GM21529 (cell line): ENCODE data around the gene CYP4F8.

Experiments
- ATAC-seq: cut with Tn5 transposase; IDR thresholded peaks from one replicate; pipeline ENCODE4 v1.9.1; 2021; ENCODE audit not compliant: unreplicated experiment

Gene CYP4F8

DNA sequence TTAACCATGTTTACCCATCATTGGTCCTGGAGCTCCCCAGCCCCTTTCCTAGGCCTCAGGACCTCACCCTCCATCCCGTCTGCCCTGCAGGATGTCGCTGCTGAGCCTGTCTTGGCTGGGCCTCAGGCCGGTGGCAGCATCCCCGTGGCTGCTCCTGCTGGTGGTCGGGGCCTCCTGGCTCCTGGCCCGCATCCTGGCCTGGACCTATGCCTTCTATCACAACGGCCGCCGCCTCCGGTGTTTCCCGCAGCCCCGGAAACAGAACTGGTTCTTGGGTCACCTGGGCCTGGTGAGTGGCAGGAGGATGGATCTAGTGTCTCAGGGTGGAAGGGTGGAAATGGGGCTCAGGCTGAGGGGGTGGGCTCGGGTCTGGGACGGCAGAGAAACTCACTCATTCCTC, 508 bp downstream of the CYP4F8 start:
- no peak for ATAC-seq

- no peak for ATAC-seq
Observed at GRCh38 chr19:15616183-15616582, 1.2 kb downstream of the CYP4F8 start.

DNA sequence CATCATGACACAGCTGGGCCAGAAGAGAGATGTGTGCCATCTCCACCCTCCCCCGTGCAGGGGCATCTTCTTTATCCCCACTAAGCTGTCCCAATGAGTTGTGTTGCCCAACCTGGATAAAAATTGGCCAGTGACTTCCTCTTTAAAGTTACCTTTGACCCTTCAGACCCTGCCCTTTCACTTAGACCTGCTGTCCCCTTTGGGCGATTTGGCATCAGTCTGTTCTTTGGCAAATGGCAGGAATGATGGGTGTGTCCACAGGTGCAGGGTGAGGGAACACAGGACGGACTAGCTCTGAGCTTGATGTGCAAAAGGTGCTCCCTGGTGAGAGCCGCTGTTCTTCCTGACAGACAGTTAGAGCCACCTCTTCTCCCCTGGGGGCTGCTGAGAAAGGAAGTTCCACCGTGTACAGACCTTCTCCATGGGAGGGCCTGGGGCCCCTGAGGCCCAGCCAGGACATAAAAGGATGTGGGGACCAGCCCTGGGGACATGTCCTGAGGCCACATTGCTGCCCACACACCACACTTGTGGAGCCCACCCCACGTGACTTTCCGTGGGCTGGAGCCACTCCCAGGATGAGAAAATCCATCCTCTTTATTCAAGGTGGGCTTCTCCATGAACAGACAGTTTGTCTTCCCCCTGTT, 1.7 kb downstream of the CYP4F8 start:
- ATAC-seq: no peak

- ATAC-seq: no peak
Observed at GRCh38 chr19:15618321-15618720, 3.3 kb downstream of the CYP4F8 start.

DNA sequence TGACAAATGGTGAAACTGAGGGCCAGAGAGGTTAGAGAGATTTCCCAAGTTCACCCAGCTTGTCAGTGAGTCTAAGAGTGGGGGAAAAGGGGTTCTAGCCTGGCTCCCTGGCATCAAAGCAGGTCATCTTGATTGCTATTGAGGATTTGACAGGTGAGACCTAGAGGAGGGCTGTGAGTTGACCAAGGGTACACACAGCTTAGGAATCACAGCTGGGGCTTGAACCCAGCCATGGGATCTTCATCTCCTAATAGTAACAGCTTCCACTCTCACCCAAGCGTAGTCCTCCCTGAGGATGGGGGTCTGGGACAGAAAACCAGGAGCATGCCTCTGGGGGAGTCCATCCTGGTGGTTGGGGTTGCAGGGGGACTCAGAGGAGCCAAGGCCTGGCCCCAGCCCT, 6.8 kb downstream of the CYP4F8 start:
- no peak for ATAC-seq

DNA sequence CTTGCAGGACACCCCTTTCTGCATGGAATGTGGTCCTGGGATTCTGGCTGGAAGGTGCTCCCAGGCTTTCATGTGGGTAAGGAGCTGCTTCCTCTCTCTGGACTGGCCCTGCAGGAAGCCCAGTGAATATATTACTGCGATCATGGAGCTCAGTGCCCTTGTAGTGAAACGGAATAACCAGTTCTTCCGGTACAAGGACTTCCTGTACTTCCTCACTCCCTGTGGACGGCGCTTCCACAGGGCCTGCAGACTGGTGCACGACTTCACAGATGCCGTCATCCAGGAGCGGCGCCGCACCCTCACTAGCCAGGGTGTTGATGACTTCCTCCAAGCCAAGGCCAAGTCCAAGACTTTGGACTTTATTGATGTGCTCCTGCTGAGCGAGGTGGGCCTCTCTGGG, 8.0 kb downstream of the CYP4F8 start:
- no peak for ATAC-seq

GRCh38 chr19:15623711-15624318, 8.8 kb downstream of the CYP4F8 start:
- ATAC-seq: no peak

DNA sequence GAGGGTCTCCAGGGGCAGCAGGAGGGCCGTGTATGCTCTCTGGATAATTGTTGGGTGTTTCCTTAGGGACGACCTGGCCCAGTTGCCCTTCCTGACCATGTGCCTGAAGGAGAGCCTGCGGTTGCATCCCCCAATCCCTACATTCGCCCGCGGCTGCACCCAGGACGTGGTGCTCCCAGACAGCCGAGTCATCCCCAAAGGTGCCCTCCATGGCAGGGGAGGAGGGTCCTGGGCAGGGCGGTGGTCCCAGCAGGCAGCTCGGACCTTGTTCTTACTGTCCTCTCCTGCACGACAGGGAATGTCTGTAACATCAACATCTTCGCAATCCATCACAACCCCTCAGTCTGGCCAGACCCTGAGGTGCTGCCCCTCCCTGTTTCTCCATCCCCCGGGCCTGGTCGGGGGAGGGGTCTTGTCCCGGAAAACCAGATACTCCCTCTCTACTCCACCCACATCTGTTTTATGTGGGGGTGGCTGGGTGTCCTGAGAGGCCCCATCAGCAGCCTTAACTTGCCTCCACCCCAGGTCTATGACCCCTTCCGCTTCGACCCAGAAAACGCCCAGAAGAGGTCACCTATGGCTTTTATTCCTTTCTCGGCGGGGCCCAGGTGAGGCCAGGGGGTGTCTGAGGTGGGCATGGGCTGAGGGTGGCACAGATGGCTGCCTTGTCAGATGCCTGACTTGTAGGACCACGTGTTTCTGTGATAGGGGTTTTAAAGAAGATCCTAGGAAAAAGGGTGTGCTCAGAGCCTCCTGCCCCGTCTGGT, 13.4 kb downstream of the CYP4F8 start:
- no peak for ATAC-seq

DNA sequence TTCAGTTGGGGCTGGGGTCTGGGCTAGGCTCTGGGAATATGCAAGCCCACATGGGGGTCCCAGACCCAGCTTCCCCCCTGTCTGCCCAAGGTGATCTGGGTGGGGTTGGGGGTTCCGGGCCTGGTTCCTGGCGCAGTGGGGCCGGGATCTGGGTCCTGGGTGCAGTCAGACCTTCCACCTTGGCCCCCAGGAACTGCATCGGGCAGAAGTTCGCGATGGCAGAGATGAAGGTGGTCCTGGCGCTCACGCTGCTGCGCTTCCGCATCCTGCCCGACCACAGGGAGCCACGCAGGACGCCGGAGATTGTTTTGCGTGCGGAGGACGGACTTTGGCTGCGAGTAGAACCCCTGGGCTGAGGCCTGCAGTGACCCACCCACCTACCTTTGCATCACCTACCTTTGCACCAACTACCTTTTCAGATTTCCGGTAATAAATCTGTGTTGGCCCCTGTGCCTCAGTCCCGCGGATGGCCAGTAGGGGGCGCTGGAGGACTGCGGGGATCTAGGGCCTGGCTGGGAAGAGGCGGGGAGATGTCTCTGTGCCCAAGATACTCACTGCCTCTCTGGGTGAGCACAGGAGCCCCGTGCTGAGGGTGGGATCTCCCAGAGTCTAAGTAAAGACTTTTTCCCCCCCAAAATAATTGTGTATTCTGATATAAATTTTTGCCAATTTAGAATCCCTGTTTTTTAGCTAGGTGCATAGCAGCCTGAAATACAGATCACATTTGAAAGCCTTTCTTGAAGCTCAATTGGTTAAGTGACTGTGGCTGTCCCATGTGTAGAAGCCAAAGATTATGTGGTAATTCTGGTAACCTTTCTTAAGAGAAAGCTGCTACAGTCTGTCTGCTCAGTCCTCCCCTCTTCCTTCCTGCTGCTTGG, 14.2 kb downstream of the CYP4F8 start:
- no peak for ATAC-seq

DNA sequence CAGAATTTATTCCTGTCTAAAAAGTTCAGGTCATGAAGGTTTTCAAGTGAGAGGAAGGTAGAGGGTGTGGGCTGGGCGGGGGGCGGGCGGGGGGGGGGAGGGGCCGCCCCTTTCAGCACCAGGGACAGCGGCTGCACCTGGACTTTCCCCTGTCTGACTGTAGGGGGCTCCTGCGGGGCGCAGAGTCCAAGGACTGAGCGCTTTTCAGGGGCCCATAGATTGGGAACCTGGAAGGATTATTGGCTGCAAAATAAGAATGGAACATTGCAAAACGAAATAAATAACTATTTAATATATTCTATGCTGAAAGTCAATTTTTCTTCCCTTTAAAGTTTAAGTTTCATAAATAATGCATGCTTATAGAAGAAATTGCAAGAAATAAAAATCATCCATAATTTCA, 16.8 kb downstream of the CYP4F8 start:
- no peak for ATAC-seq

DNA sequence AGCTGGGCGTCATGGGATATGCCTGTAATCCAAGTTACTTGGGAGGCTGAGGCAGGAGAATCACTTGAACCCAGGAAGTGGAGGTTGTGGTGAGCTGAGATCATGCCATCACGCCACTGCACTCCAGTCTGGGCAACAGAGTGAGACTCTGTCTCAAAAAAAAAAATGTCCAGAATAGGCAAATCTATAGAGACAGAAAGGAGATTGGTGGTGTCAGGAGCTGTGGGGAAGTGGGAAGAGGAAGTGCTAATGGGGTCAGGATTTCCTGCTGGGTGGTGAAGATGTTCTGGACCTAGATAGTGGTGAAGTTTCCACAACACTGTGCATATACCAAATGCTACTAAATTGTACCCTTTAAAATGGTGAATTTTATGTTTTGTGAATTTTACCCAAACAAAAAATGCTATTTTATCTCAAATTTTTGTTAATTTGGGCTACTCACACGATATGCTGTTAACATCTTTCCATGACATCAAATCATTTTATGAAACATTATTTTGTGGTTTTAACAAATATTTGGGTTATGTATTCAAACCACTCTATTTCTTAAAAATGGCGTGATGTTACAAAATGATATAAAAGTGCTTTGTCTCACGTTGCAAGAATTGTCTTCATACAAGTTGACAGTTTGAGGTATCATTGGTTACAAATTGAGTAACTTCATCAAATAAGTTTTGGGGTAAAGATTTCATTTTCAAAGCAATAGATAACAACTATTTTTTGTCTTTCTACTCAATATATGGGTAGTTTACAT, 18.2 kb downstream of the CYP4F8 start:
- no peak for ATAC-seq

- no peak for ATAC-seq
Observed at GRCh38 chr19:15634105-15634504, 19.1 kb downstream of the CYP4F8 start.

- no peak for ATAC-seq
Observed at GRCh38 chr19:15635016-15635805, 20.2 kb downstream of the CYP4F8 start.

DNA sequence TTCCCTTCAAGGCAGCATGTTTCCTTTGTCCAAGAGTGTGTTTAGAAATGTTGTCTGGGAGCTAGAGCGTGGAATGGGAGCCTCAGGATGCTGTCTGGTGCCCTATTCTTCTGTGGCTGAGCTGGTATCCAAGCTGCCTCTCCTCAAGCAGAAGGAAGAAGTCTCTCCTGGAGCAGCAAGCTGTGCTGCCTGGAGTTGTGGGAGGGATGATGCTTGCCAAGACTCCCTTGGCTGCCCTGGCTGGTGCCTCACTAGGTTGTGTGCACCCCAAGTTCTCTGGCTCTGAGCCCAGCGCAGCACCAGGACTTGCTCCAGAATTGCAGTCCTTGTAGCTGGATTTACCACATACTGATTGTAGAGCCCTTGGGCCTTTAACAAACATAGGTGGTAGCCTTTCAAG, 21.0 kb downstream of the CYP4F8 start:
- ATAC-seq: no peak

DNA sequence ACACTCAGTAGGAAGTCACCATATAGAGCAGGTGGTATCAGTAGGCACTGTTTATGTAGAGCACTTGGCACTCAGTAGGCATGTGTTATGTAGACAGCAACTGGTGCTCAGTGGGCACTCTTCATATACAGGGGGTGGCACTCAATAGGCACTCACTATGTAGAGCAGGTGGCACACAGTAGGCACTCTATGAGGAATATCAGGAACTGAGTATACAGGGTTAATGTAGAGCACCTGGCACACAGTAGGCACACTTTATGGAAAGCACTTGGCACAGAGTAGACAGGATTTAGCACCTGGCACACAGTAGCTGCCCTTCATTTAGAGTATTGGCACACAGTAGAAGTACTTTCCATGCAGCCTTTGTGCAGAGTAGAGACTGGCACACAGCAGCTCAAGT, 24.6 kb downstream of the CYP4F8 start:
- no peak for ATAC-seq

DNA sequence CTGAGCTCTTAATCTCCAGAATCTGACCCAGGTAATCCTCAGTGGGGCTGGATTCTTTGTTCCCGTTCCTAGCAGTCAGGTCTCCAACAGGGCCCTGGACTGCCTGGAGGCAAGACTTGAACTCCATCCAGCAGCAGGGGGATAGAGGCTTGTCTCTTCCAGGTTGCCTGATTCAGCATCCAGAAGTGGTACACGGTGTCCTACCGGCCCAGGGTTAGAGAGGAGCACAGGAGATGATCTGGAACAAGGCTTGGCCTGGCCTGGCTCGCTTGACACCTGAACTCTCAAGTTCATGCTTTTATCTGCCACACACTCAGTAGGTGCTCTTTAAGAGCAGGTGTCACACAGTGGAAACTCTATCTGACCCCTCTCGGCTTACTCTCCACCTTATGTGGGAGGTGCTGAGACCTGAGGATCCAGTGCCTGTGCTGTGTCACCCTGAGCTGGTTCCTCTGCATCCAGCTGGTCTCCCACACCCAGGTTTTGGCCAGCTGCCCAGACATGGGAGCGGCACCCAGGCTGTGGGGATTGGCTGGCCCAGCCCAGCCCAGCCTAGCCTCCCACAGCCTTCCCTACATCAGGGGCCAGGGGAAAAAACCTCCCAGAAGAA, 25.4 kb downstream of the CYP4F8 start, which contains the start of gene CYP4F3:
Gene CYP4F3 (plus strand): TSS at position 604 of the 610 bp plus-strand sequence. CDS start 519 bp downstream, outside the sequence.
- no peak for ATAC-seq

GRCh38 chr19:15640904-15641597, 26.0 kb downstream of the CYP4F8 start:
- no peak for ATAC-seq

DNA sequence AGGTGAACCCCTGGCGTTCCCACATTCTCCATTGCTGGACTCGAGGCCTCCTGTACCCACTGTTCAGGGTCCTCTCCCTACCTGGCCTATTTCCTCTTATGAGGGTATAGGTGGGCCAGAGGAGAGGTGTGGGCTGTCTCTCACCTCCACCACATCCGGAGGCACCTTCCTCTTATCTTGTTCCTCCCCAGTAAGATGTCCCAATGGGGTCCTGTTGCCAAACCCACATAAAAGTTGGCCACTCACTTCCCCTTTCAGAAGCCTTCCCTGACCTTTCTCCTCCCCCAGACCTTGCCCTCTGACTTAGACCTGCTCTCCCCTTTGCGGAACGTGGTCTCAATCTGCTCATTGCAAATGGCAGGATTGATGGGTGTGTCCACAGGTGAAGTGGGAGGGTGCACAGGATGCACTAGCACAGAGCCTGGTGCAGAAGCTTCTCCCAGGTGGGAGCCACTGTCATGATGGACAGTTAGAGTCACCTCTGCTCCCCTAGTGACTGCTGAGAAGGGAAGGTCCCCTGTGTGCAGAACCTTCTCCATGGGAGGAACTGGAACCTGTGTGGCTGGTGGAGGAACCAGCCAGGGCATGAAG, 27.0 kb downstream of the CYP4F8 start:
- ATAC-seq: no peak
